Testis (tissue), 3 donors: ENCODE results near the gene TCF12. TPM values are rescaled to one million over a fixed set of nuclear protein-coding genes. Genes with fewer than 3 reads are reported as not detected.
"Not testable (repeated sequence)": the region's sequence is repeated elsewhere in the genome, so short reads cannot be mapped to it uniquely, and the experiment has no call there.

Source experiments
- DNase-seq: peaks from one replicate; pipeline ENCODE4 v3.0.0-alpha.2; 2019
- H3K27ac ChIP-seq, 2 donors: fragments of 200-600 bp; sonication (generic); one replicate each; pipeline ENCODE4 v1.5.1; 2019
- H3K27me3 ChIP-seq: fragments of 200-600 bp; sonication (generic); one replicate; pipeline ENCODE4 v1.5.1; 2019
- H3K36me3 ChIP-seq: fragments of 200-600 bp; sonication (generic); one replicate; pipeline ENCODE4 v1.5.1; 2017; ENCODE audit warnings: low read depth; ENCODE audit errors: missing control alignments
- H3K4me1 ChIP-seq: fragments of 200-600 bp; sonication (generic); one replicate; pipeline ENCODE4 v1.5.1; 2019
- H3K4me3 ChIP-seq, 2 donors: fragments of 200-600 bp; sonication (generic); one replicate each; pipeline ENCODE4 v1.5.1; 2017 to 2019
- H3K9me3 ChIP-seq: fragments of 200-600 bp; sonication (generic); one replicate; pipeline ENCODE4 v1.5.1; 2017
- POLR2A ChIP-seq: fragments of 450-650 bp; IDR thresholded peaks from one replicate; pipeline ENCODE4 v1.6.1; 2017; ENCODE audit warnings: antibody characterized with exemption, mild to moderate bottlenecking, moderate library complexity
- WGBS, 2 donors: methylation state at CpG; one replicate each; pipeline ENCODE4 v1.1.5; 2018; 5-methylcytosine and 5-hydroxymethylcytosine counted together
- intact Hi-C: fragments of 100-400 bp; cut with DNase I; formaldehyde crosslinking; loops from one replicate; pipeline ENCODE4 v1.15.1; 2023; ENCODE audit warnings: low total_unique reads
- polyA plus RNA-seq: library from polyadenylated mRNA; stranded (reverse); fragments of 350-450 nt; fragmentation: Illumina TruSeq; extraction: RNeasy Lipid Tissue Mini Kit (QIAGEN cat#74804); gene quantifications from one replicate; pipeline ENCODE4 v1.2.3, GENCODE V29; 2014; ENCODE audit warnings: low read depth, low replicate concordance; ENCODE audit not compliant: insufficient read depth
- total RNA-seq, 2 donors: library from RNA; depleted of rRNA; stranded (reverse); fragments of >200 nt; gene quantifications; one replicate each; pipeline ENCODE4 v1.2.3, GENCODE V29; 2016
- TF ChIP-seq, protein P1 (sequence below), 3 experiments: fragments of 450-650 bp in 2 of 3; fragments of 200-600 bp in 1 of 3; sonication (generic) in 1 of 3; IDR thresholded peaks; one replicate each; pipeline ENCODE4 v1.5.1; 2016 to 2019; ENCODE audit warnings: antibody characterized with exemption in 3 of 3, mild to moderate bottlenecking in 2 of 3, moderate library complexity in 1 of 3

TCF12 gene
- total and polyA plus RNA-seq, 3 donors from 2014 or later, result 51.8 to 152 (median 146) TPM

DNA sequence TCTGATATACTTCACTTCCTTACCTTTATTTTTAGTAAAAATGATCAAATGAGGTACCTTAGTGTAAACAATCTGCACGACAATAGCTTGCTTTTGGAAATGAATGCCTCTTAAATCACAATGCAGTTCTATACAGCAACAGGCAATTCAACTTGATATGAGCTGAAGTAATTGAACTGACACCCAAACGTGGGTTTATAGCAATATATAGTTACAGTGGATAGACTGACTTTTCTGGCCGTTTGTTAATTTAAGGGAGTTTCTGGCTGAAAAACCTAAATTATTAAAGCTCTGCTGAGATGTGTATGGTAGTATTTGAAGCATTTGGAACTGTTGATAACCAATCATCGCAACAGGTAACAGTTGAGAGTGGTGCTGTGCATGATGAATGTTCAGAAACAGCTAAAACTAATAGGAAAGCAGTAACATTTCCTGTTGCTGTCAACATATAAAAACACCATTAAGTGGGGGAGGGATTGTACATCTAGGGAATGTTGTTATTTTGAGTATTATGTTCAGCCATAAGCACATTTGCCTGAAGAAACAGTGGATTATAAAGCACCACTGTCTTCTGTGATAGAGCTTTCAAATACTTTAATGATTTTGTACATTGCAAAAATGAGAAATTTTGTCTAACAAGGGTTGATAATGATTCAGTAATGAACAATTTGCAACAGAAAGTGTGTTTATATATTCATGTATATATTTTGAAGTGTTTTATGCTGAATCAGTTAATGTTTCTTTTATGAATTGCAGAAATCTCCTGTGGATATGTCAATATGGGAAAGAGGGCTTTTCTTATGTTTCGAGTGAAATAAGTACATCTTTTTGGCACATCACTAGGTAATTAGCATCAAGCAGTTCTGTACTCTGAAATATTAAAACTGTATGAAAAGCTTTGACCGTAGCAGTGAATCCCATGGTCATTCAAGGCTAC lies 176.1 kb downstream of the TCF12 start:
- no peak overlapping the region for H3K27ac ChIP-seq
- DNase-seq, result no peak
- no peaks in the 10 kb centered on the region for H3K9me3 ChIP-seq
- intact Hi-C loops, result no loop called here
- H3K4me1 ChIP-seq, result no peaks in the 10 kb centered on the region
- no peaks in the 10 kb centered on the region for H3K27me3 ChIP-seq
- WGBS, 2 donors, result 78 to 82% methylated on average over 6 of the region's 6 CpGs
- H3K4me3 ChIP-seq, result no peak overlapping the region
- H3K36me3 ChIP-seq, result no peaks in the 10 kb centered on the region
- TF ChIP-seq, protein P1, sequence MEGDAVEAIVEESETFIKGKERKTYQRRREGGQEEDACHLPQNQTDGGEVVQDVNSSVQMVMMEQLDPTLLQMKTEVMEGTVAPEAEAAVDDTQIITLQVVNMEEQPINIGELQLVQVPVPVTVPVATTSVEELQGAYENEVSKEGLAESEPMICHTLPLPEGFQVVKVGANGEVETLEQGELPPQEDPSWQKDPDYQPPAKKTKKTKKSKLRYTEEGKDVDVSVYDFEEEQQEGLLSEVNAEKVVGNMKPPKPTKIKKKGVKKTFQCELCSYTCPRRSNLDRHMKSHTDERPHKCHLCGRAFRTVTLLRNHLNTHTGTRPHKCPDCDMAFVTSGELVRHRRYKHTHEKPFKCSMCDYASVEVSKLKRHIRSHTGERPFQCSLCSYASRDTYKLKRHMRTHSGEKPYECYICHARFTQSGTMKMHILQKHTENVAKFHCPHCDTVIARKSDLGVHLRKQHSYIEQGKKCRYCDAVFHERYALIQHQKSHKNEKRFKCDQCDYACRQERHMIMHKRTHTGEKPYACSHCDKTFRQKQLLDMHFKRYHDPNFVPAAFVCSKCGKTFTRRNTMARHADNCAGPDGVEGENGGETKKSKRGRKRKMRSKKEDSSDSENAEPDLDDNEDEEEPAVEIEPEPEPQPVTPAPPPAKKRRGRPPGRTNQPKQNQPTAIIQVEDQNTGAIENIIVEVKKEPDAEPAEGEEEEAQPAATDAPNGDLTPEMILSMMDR (IDR thresholded peaks at IDR 0.05), result no peak
- no peak for TF ChIP-seq POLR2A

DNA sequence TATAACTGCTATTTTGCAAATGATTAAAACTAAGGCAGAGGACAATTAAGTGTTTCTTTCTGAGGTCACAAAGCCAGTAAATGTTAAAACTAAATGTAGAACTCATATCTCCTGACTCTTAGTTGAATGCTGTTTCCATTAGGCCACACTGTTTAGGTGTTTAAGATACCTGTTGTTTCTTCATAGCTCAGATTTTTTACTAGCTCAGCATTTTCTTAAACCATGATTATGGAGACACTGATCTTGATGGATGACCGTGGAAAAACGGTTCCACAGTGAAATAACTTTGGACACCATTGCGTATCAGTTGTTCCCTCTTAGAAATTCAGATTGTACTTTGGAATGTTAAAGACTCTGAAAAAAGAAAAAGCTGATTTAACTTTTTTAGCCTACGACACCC lies 177.5 kb downstream of the TCF12 start:
- intact Hi-C loops, result no loop called here

DNA sequence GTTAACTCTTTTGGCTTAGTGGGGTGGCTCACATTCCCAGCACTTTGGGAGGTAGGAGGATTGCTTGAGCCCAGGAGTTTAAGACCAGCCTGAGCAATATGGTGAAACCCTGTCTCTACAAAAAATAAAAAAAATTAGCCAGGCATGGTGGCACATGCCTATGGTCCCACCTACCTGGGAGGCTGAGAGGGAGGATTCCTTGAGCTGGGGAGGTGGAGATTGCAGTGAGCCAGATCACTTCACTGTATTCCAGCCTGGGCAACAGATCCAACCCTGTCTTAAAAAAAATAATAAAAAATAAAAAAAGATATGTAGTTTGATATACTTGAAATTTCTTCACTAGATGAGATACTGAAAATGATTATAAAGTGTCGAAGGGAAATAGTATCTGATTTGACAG lies 178.8 kb downstream of the TCF12 start:
- no peak for TF ChIP-seq POLR2A
- TF ChIP-seq, protein P1 (IDR thresholded peaks at IDR 0.05), result no peak
- Histone ChIP-seq H3K36me3 (no peaks in the 10 kb centered on the region), H3K4me3 (no peak overlapping the region), H3K27me3 (no peaks in the 10 kb centered on the region), H3K27ac (no peak overlapping the region), H3K4me1 (no peaks in the 10 kb centered on the region), H3K9me3 (no peaks in the 10 kb centered on the region)
- WGBS, 2 donors, result 98 to 100% methylated on average over 1 of the region's 1 CpG
- intact Hi-C loops, result no loop called here
- no peak for DNase-seq

More for the DNA sequence above, 177.5 kb downstream of the TCF12 start:
- TF ChIP-seq, protein P1 (IDR thresholded peaks at IDR 0.05), result no peak
- no peak for TF ChIP-seq POLR2A
- Histone ChIP-seq H3K27ac (no peak overlapping the region), H3K27me3 (no peaks in the 10 kb centered on the region), H3K4me1 (no peaks in the 10 kb centered on the region), H3K4me3 (no peak overlapping the region), H3K9me3 (no peaks in the 10 kb centered on the region), H3K36me3 (no peaks in the 10 kb centered on the region)
- no peak for DNase-seq
- 72 to 81% methylated on average over 4 of the region's 4 CpGs for WGBS, 2 donors

DNA sequence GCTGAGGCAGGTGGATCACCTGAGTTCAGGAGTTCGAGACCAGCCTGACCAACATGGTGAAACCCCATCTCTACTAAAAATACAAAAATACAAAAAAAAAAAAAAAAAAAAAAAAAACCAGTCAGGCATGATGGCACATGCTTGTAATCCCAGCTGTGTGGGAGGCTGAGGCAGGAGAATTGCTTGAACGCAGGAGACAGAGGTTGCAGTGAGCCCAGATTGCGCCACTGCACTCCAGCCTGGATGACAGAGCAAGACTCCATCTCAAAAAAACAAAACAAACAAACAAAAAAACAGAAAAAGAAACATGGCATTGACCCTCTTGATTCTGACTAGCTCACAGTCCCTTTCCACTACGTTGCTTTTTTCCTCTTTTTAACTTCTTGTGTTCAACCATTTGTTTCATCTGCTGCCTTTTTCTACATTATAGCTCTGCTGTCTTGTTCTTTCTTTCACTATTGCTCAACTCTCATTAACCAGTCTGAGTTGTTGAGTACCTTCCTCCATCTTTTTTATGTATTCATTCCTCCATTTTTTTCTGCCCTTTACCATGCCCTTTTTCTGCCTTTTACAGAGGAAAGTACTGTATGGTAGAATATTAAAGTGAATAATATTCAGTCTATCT lies 179.6 kb downstream of the TCF12 start:
- H3K4me3 ChIP-seq, H3K4me1 ChIP-seq, H3K36me3 ChIP-seq, intact Hi-C loops, DNase-seq, H3K9me3 ChIP-seq, H3K27ac ChIP-seq, H3K27me3 ChIP-seq: not testable (repeated sequence)
- 75 to 79% methylated on average over 4 of the region's 4 CpGs for WGBS, 2 donors

DNA sequence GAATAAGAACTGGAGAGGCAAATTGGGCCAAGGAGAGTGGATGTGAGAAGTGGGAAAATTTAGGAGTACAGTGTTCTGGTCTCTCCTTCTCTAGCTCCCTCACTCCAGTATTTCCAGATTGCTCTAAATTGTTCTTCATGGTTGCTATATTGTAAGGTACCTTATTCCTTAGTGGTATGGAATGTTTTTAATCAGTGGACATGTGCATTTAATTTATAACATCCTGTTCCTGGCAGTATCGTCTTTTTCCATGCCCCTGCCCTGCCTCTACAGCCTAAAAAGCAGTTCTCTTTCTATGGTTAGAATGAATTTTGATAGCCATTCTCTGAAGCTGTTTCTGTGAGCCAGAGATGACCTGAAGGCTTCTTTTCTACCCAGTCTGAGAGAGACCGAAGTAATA lies 180.5 kb downstream of the TCF12 start:
- DNase-seq, result no peak
- no peak for TF ChIP-seq POLR2A
- TF ChIP-seq, protein P1 (IDR thresholded peaks at IDR 0.05), result no peak
- no peaks in the 10 kb centered on the region for H3K36me3 ChIP-seq
- H3K27ac ChIP-seq, result no peak overlapping the region
- no peak overlapping the region for H3K4me3 ChIP-seq
- 69 to 71% methylated on average over 2 of the region's 2 CpGs for WGBS, 2 donors
- no peaks in the 10 kb centered on the region for H3K27me3 ChIP-seq
- H3K9me3 ChIP-seq, result no peaks in the 10 kb centered on the region
- H3K4me1 ChIP-seq, result no peaks in the 10 kb centered on the region
- intact Hi-C loops, result no loop called here
